A549 (cell line): ENCODE data around the gene CAPN9.

Source experiments
- E2F6 ChIP-seq: IDR thresholded peaks from 2 replicates; pipeline ENCODE4 v1.6.1; 2012; ENCODE audit warnings: low read depth, borderline replicate concordance
- ELK1 ChIP-seq: fragments of 150-350 bp; IDR thresholded peaks from 2 replicates; pipeline ENCODE4 v1.6.1; 2014; ENCODE audit warnings: low read depth, mild to moderate bottlenecking, low read length
- FOSL2 ChIP-seq, 2 experiments: fragments of 450-650 bp in 1 of 2; fragments of >200 bp in 1 of 2; sonication (Bioruptor Twin) in 1 of 2; formaldehyde crosslinking; IDR thresholded peaks; 2 replicates each; pipeline versions ENCODE4 v1.5.0 to v1.6.1; 2016 to 2020; ENCODE audit warnings: mild to moderate bottlenecking in 1 of 2, moderate library complexity in 1 of 2
- HOXA7 ChIP-seq: fragments of 250-450 bp; sonication (Bioruptor Pico); IDR thresholded peaks from 2 replicates; pipeline ENCODE4 v1.5.0; 2020; ENCODE audit warnings: mild to moderate bottlenecking, moderate library complexity
- POLR2A ChIP-seq: IDR thresholded peaks from 2 replicates; pipeline ENCODE4 v1.6.1; 2012; ENCODE audit warnings: mild to moderate bottlenecking, low read length
- REST ChIP-seq: fragments of 200-600 bp; sonication (generic); IDR thresholded peaks from 2 replicates; pipeline ENCODE4 v1.6.1; 2016; ENCODE audit warnings: antibody characterized with exemption, mild to moderate bottlenecking, moderate library complexity
- RFX5 ChIP-seq: fragments of 450-650 bp; IDR thresholded peaks from 2 replicates; pipeline ENCODE4 v1.7.1; 2014; ENCODE audit warnings: antibody characterized with exemption, mild to moderate bottlenecking, moderate library complexity
- TF ChIP-seq, protein P1 (sequence below): fragments of >200 bp; sonication (Bioruptor Twin); formaldehyde crosslinking; IDR thresholded peaks from 3 replicates; pipeline ENCODE4 v1.5.1; 2016

DNA sequence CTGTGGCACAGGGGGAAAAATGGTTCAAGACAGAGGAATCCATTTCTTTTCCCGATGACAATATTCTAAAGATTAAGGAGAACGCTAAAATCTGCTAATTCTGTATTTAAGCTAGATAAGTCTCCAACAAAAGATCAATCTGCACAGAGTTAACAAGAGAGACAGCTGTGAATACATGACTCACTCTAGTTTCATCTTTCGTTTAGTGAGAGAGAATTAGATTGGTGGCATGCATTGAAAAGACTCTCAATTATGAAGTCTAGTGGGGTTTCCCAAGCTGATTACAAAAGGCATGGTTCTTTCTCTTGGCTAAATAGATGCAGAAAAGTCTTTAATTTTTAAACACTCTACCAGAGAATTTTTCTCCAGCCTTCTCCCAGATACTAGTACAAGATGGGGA is 34.4 kb downstream of the CAPN9 start:
- TF ChIP-seq E2F6 (no peak), POLR2A (no peak), RFX5 (no peak), HOXA7 (CRISPR knock-in tag) (no peak), REST (no peak), ELK1 (no peak), FOSL2 (IDR thresholded peaks at IDR 0.05) (no peak), FOSL2 (CRISPR knock-in tag; IDR thresholded peaks at IDR 0.05) (no peak)
- TF ChIP-seq, protein P1, sequence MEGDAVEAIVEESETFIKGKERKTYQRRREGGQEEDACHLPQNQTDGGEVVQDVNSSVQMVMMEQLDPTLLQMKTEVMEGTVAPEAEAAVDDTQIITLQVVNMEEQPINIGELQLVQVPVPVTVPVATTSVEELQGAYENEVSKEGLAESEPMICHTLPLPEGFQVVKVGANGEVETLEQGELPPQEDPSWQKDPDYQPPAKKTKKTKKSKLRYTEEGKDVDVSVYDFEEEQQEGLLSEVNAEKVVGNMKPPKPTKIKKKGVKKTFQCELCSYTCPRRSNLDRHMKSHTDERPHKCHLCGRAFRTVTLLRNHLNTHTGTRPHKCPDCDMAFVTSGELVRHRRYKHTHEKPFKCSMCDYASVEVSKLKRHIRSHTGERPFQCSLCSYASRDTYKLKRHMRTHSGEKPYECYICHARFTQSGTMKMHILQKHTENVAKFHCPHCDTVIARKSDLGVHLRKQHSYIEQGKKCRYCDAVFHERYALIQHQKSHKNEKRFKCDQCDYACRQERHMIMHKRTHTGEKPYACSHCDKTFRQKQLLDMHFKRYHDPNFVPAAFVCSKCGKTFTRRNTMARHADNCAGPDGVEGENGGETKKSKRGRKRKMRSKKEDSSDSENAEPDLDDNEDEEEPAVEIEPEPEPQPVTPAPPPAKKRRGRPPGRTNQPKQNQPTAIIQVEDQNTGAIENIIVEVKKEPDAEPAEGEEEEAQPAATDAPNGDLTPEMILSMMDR, result no peak
